T-helper 2 cell treated with Interferon-gamma antibody and Interleukin-4, amounts not matched to agents 100 ng/mL and 5 ng/mL, for 36 hours (primary cell): ENCODE results near the gene KLHL15. TPM values are rescaled to one million over a fixed set of nuclear protein-coding genes. Genes with fewer than 3 reads are reported as not detected.

Experiments
- intact Hi-C: fragments of 100-400 bp; cut with micrococcal nuclease; formaldehyde crosslinking; loops from one replicate; pipeline ENCODE4 v1.15.1; 2023
- total RNA-seq: library from RNA; stranded (reverse); gene quantifications from 2 replicates; pipeline ENCODE4 v1.2.3, GENCODE V29; 2022

Gene KLHL15
- total RNA-seq, 1 donor from 2014 or later, result 6.8 TPM

DNA sequence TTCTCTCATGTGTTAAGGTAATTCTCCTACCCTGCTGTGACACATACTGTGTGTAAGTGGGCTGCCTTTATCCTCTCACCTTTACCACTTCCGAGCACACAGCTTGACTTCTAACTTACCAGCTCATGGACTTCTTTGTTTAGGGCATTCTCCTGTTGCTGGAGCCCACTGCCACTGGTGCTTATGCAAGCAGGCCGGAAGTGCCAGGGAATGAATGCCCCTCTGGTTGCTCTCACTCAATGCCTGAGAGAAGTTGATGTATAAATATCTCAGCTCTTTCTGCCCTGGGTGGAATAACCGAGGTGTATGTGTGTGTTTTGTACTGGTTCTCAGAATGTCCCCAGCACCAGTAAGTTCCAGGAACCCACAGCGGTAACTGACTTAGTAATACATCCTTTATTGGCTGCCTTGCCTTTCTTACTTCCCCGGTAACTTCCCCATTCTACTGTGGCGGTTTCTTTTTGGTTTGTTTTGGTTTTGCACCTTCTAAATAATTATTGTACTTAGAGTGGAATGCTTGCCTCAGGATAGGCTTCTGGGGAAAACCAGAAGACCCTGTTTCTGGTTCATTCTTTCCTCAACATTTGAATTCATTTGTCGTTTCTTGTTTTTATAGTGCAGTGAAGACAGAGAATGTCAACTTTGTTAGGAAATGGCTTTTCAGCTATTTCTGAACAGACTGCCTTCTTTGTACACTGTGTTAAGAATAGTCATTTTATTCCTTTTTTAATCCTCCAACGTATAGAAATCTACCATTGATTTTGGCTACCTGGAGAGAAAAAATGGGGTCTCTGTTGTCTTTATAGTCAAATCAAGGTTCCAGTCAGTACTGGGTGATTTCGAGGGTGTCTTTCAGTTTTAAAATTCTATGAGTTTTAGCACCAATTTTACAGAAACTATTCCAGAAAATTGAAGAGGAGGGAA lies 73.7 kb downstream of the KLHL15 start:
- intact Hi-C loops, result loop anchor here (1.0 to 2.0 kb wide), 4 partner anchors 22 to 101 kb away; partner anchors contain the start of genes CXorf58 and EIF2S3

GRCh38 chrX:23952391-23952790 lies 74.6 kb downstream of the KLHL15 start:
- intact Hi-C loops, result loop anchor here (2.0 kb wide), 1 partner anchor 72 kb away; no protein-coding TSS in a partner anchor

DNA sequence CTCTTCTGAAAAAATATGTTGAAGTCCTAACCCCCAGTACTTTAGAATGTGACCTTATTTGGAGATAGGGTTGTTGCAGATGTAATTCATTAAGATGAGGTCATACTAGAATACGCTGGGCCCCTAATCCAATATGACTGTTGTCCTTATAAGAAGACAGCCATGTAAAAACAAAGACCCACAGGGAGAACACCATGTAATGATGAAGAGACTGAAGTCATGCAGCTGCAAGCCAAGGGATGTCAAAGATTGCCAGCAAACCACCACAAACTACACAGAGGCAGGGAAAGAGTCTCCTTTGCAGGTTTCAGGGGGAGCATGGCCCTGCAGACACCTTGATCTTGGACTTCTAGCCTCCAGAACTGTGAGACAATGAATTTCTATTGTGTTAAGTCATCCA lies 81.8 kb downstream of the KLHL15 start:
- intact Hi-C loops, result no loop called here

- intact Hi-C loops, result no loop called here
Observed at GRCh38 chrX:23944234-23944633, 82.8 kb downstream of the KLHL15 start.

DNA sequence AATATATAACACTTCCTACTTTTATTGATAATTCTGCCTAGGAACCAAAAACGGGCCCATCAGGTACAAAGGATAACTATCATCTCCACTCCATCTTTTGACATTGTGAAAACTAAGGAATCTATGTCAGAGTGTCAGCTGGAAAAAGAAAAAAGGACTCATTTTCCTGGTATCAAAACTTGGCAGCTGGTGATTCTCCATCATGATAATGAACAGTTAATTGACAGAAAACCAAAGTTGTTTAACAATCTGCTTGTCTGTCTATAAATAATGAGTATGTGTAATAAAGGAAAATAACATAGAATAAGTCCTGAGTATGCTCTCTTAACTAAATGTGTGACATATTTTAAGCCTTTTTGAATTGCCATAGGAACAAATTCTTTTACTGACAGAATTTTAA lies 87.8 kb downstream of the KLHL15 start:
- intact Hi-C loops, result no loop called here

GRCh38 chrX:23938690-23939089 lies 88.3 kb downstream of the KLHL15 start:
- intact Hi-C loops, result no loop called here

DNA sequence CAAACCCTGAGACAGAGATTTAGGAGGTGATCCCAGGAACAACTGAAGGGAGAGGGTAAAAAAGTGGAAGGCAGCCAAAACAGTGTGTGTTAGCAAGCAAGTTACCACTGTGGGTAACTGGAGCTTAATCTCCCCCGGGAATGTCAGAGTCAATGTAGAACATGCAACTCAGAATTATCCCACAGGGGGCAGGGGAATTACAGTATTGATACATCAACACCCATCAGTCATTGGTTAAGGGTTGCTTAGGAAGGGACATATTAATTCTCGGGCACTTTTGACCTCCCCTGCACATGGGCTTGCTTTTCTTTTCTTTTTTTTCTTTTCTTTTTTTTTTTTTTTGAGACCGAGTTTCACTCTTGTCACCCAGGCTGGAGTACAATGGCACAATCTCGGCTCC lies 89.9 kb downstream of the KLHL15 start:
- intact Hi-C loops, result no loop called here

- intact Hi-C loops, result no loop called here
Observed at GRCh38 chrX:23936180-23936579, 90.8 kb downstream of the KLHL15 start.

GRCh38 chrX:23935106-23935505 lies 91.9 kb downstream of the KLHL15 start:
- intact Hi-C loops, result no loop called here

Other genes starting within 250 kb of the KLHL15 start
- gene SAT1, start 244.0 kb downstream of the KLHL15 start, total RNA-seq, result 45.6 and 50.7 TPM in 2 replicates
- 18.5 and 21.0 TPM in 2 replicates for gene APOO, start 119.2 kb downstream of the KLHL15 start, total RNA-seq
- not detected in 2 replicates for gene CXorf58, start 119.2 kb downstream of the KLHL15 start, total RNA-seq
- 176 and 178 TPM in 2 replicates for gene EIF2S3, start 27.8 kb upstream of the KLHL15 start, total RNA-seq
- gene ZFX, start 122.5 kb upstream of the KLHL15 start, total RNA-seq, result 42.8 and 45.4 TPM in 2 replicates